GM19023 (cell line): ENCODE data around the gene TMEM185A.
"Not testable (repeated sequence)": the region's sequence is repeated elsewhere in the genome, so short reads cannot be mapped to it uniquely, and the experiment has no call there.

Experiments used
- ATAC-seq: cut with Tn5 transposase; IDR thresholded peaks from one replicate; pipeline ENCODE4 v1.9.1; 2021; ENCODE audit warnings: mild to moderate bottlenecking, moderate library complexity; ENCODE audit not compliant: unreplicated experiment

The TMEM185A gene

DNA sequence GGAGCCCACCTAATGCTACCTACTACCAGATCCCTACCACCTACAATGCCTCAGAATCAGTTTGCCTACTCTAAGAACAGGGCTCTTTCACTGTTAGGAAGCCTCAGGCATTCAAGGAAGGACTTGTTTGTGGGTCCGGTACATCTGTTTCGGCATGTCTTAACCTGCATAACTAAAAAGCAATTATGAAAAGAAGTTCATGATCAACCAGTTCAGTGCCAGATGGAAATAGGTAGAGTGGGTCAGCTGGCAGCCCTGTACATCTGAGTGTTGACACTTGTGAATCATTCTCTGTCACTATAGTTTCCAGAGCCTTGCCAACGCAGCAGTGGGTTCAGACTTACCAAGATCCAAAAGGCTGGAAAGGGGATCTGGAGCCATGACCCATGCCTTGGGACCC is 3.3 kb downstream of the TMEM185A start:
- ATAC-seq = no peak

DNA sequence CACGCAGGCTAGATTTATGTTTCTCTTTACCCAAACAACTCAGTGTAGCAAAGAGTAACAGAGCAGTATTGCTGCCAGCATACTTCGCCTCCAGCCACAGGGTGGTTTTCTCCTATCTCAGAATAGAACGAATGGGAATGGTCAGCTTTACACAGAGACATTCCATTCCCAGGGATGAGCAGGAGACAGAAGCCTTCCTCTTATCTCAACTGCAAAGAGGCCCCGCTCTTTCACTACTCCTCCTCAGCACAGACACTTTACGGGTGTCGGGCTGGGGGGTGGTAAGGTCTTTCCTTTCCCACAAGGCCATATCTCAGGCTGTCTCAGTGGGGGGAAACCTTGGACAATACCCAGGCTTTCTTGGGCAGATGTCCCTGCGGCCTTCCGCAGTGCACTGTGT is 4.8 kb downstream of the TMEM185A start:
- not testable (repeated sequence) for ATAC-seq

DNA sequence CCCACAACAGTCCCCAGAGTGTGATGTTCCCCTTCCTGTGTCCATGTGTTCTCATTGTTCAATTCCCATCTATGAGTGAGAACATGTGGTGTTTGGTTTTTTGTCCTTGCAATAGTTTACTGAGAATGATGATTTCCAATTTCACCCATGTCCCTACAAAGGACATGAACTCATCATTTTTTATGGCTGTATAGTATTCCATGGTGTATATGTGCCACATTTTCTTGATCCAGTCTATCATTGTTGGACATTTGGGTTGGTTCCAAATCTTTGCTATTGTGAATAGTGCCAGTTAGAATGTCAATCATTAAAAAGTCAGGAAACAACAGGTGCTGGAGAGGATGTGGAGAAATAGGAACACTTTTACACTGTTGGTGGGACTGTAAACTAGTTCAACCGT is 11.9 kb downstream of the TMEM185A start:
- not testable (repeated sequence) for ATAC-seq

DNA sequence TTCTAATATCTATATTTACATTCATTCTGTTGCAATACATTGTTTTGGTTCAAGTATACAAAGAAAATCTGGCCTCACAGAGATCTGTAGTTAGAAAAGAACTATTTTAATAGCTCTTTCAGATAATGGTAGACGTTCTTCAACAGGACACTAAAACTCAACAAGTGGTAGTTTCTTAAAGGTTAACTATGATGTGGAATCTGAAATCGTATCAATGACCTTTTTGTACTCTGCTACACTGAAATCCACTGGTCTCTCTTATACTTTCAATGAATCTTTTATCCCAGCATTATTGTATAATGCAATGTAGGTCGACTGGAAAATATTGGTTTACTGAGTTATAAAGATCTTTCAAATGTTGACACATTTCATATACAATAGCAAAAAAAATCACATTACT is 12.7 kb downstream of the TMEM185A start:
- ATAC-seq = no peak

DNA sequence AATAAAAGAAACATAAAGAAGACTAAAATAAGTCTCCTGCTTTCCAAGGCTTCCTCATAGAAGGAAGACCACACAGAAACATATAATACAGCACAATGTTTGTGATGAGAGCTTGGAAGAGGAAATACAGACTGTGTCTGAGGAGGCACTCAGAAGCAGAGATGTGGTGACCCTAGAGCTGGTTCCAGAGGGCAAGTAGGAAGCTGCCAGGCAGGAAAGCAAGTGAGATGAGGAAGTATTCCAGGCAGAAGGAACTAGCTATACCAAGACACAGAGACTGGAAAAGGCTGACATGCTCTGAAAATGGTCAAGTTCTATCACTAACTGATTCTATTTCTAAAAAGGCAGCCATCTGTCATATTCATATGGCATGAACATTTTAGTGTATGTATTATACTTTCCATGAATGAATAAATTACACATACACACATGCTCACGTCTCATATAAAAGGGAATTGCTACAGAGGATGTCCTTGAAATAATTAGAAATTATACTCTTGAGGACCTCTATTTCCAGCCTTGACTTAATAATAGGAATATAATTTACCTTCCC is 19.9 kb downstream of the TMEM185A start:
- no peak for ATAC-seq

DNA sequence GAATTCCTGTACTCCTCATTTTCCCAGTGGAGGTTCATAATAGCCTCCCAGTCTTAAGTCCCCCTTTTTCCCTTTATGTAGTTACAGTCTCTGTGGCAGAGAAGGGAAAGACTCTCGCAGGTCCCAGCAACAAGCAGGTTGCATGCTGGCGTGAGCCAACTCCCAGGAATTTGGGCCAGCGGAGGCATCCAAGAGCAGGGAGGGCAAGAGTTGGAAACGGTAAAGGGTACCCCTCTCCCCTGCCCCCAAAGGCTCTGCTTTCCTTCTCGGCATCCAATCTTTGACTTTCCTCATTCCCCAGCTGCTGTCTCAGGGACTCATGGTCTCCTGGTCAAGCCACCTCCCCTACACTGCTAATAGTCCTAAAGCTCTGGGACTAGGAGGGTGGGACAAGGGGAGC is 21.1 kb downstream of the TMEM185A start:
- ATAC-seq = no peak

DNA sequence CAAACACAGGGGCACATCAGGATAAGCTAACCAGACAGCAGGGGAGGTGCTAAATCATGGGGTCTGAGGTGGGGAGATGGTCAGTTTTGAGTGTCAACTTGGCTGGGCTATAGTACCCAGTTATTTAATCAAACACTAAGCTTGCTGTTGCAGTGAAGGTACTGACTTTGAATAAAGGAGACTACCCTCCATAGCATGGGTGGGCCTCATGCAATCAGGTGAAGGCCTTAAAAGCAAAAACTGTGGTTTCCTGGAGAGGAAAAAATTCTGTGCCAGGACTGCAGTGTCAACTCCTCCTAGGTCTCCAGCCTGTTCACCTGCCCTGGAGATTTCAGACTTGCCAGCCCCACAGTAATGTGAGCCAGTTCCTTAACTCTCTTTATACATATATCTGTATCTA is 23.9 kb downstream of the TMEM185A start:
- no peak for ATAC-seq

DNA sequence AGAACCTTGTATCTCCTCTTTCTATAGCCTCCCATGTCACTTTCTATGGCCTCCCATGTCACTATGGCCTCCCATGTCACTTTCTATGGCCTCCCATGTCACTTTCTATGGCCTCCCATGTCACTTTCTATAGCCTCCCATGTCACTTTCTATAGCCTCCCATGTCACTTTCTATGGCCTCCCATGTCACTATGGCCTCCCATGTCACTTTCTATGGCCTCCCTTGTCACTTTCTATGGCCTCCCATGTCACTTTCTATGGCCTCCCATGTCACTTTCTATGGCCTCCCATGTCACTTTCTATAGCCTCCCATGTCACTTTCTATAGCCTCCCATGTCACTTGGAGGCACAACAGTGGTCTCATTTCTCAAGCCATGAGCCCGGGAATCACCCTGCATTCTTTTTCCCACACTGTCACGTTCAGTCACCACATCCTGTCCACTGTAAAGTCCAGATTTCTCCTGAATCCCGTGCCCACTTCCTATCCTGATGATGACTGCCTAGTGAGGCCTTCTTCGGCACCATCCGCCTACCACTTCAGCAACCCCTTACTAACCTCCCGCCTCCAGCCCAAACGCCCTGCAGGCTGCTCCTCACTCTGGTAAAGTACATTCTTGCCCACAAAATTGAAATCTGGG is 26.2 kb downstream of the TMEM185A start:
- ATAC-seq = not testable (repeated sequence)

DNA sequence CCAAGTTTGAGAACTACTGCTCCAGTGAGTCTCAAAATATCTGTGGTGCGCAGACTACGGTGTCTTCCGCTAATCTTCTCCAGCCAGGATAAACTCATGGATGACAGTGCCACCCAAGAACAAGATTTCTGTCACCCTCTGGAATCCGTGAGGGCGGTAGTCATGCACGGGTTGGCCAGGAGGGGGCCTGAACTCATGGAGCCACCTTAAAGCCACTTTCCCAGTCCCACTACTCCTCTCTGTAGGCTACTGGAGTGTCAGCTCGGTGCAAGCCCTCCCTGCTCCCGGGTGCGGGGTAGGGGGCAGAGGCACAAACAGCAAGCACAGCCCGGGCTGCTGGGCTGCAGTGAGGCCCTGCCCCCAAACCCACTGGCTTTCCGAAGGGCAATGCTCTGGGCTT is 33.0 kb downstream of the TMEM185A start:
- ATAC-seq = not testable (repeated sequence)

DNA sequence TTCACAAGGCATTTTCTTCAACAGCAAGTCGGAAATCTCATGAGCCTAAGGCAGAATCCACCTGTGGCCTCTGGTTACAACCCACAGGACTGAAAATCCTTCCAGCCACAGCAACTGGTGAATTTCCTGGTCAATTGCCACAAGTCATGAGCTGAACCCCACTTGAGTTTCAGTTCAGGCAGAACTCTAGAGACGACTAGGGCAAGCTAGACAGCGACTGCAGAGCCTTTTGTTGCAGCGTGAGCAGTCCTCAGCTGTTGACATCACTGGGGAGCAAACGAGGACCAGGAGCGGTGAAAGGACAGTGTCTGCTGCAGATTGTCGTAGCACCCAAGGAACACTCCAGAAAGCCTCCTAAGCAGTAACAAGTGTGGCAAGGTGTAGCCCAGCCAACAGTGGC is 35.6 kb downstream of the TMEM185A start:
- not testable (repeated sequence) for ATAC-seq

DNA sequence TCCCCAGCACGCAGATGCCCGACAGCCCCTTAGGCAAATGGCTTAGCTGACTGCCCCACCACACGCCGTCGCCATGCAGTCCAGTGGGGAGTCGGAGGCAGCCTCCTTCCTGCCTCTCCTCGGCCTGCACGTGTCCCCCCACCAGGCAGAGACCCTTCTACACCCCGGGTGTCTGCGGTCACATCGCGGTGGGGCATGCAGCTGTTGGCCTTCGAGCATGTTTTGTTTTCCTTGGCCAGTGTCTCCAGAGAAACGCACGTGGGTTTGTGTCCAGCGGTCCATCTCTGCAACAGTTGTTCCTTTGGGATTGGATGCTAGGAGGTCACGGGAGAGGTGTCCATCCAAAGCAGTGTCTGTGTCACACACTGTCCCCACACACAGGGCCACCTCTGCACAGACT is 36.4 kb downstream of the TMEM185A start, which contains the start of gene HSFX2:
Gene HSFX2 (minus strand): TSS at position 101 of the 400 bp plus-strand sequence. CDS start 614 bp downstream, outside the sequence.
- ATAC-seq = not testable (repeated sequence)

DNA sequence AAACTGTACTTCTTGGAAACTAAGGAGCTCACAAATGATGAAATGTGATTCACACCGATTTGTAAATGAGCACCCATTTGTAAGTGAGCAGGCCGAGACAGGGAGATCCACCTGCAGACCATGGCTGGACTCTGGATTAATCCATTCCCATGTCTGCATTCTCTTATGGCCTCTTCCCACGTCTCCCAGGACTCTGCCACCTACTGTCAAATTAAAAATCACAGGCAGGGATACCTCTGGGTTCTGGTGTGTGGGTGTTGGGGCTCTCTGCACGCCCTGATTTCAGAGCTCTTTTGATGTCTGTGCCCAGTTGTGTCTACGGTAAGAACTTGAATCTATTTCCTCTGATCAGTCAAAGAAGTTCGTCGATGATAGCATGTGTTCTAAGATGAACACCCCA is 40.6 kb downstream of the TMEM185A start:
- not testable (repeated sequence) for ATAC-seq

DNA sequence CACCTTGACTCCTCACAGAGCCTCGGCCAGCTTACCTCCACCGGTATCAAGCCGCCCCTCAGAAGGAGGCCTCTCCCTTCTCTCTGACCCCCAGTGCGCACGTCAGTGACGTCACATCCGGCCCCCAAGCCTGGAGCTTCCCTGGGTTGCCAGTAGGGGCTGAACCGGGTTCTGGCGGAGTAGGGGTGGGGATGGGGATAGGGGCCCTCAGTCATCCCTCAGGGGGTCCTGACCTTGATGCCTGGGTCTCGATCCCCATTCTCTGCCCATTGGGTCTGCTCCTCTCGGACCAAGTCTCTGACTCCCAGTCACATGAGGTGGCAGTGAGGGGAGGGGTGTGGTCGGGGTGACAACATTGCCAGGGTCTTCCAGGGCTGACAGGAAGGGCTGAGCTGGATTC is 44.2 kb downstream of the TMEM185A start, which contains the start of gene MAGEA9B:
Gene MAGEA9B (minus strand): TSS at position 101 of the 400 bp plus-strand sequence. CDS start 4,280 bp downstream, outside the sequence.
- not testable (repeated sequence) for ATAC-seq

DNA sequence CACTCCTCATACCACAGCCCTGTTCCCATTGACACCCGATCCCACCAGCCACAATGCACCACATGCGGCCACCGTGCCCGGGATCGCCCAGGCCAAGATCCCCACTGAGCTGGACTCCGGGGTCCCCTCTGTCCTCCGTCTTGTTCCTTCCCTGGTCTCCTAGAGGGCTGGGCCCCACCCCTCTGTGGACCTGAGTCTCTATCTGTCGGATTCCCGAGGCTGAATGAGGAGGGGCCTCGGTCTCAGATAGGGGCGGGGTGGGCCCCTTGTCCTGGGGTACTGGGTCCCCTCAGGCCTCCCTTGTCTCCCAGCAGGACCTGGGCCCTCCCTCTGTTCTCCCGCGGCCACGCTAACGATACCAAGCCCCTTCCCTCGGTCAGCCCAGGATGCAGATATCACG is 46.0 kb downstream of the TMEM185A start:
- ATAC-seq = not testable (repeated sequence)

DNA sequence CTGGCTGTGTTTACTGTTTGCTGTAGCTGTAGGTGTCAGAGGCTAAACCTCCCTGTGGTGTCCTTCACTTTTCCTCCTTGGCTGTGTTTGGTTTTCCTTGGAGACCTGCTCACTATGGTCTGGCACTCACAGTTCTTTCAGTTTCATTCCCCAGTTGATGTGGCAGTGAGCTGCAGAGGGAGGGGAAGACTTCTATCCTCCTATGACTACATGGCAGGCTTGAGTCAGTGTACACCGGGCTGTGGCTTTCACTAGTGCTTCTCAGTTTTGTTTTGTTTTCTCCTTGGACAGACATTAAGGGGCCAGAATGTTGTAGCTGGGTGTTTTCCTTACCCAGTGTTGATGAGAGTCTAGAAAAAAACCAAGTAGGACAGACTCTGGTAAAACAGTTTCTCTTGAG is 58.1 kb downstream of the TMEM185A start:
- ATAC-seq = peak; percentile 99

DNA sequence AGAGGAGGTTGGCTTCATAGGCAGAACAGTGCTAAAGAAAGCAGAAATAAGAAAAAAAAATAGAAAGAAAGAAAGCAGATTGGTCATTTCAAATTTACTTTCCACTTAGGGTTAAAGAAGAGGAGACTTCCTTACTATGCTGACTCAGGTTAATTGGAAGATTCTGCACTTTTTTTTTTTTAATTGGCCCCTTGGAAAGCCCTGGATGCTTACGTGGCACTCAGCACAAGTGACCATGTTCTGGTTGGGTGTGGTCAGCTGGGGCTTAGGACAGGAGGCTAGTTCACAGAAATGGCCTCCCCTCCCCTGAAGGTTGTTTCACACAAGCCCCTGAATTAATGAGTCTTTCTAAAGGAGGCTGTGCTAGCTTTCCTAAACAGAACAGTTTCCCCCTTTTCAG is 58.8 kb downstream of the TMEM185A start:
- no peak for ATAC-seq

DNA sequence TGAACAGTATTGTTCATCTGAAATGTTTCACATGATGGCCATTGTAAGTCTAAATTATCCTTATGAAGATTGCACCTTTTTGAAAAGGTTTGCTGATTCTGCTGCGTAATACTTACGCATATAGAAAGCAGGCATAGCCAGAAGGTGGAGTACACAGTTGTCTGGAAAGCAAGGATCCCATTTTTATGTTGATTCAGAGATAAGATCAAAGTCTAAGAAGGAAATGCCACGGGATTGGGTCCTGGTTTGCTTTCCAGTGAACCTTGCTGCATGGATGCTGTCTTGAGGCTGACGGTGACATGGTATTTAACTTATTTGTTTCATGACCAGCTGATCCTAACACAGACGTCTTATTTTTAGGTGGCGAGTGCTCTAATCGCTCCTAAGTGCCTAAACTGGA is 59.8 kb downstream of the TMEM185A start:
- ATAC-seq = no peak

DNA sequence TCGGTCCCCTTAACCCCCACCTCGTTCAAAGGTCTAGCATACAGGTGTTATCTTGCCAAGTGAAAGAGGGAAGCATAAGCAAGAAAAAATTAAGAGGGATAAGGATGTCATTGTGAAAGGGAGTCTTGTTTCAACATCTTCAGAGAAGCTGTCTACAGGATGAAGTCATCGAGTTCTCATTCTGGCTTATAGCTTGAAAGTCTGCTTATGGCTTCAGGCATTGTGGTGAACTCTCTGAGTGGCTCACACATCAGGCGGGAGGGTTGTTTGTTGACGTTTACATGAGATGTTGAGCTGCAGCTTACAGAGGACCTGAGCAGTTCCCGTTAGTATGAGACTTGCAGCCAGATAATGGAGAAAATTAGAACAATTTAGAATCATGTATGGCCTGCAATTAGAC is 60.9 kb downstream of the TMEM185A start:
- ATAC-seq = no peak

DNA sequence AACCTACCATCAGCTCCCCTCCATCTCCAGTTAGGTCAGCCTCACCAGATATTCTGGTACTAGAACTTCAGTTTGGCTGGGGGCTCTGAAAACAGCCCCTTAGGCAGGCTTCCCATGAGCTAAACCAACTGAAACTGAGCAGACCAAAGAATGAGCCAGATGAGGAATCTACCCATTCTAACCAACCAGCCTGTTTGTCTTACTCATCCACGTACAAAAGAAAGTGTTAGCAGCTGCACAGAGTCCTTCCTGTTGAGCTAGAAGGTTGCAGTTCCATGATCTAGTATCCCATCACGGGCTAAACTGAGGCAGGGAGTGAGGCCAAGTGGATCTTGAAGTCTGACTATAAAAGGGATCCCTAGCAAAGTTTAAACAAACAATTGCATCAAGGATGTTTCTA is 61.8 kb downstream of the TMEM185A start:
- no peak for ATAC-seq

DNA sequence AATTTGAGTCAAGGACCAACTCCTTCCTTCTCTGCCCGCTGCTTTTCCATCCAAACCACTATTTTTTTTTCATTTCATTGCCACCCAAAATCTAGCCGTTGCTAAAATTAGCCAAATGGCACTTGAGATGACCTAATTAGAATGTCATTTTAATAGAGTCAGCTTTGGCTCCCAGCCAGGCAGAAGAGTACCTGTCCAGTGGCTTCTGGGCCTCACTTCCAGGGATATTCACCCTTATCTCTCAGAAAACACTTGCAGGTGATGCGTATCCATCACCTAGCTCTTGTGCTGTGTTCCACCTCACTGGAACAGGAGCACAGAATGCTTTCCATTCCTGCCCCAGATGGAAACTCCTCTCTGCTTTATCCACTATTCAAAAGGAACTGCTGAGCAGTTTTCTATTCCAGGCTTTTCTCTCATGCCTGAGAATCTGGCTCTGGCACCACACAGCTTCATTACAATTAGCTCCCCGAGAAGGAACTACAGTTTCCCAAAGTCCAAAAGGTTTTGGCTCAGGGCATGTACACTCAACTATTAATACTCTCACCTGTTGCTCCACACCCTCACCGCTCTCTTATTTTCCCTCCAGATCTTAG is 62.8 kb downstream of the TMEM185A start:
- ATAC-seq = no peak

DNA sequence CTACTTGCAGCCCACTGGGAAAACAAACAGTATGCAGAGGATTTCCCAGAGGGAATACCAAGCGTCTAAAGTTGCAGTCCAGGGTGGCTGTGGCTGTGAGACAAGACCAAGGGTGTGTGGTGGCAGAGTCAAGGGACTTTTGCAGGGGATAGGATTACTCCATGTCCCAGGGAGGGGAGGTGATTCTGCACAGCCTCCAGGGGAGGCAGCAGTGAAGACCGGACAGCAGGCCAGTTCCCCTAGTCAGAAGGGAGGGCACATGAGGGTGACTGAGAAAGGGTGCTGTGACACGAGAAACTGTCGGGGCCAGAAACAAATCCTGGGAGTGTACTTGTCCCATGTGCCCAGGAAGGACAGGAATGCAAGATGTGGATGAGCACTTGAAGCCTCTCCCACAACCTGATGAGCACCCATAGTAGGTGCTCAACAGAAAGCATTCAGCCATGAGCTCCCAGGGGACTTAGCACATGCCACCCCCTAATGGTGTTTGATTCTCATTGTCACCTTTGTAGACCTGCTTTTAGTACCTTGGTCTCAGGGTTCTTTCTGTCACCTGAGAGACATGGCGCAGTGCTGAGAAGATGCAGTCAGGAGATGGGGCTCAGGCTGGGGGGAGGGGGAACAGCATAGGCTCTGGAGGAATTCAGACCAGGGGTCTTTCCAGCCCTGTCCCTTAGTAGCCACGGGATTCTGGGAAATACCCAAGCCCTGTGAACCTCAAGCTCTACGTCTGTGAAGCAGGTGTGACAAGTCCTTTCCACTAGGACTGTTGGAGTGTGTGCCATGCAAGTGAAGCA is 63.8 kb downstream of the TMEM185A start:
- ATAC-seq = no peak
